ENCODE data around the gene CNOT2. TPM values are rescaled to one million over a fixed set of nuclear protein-coding genes. Genes with fewer than 3 reads are reported as not detected.
A peak's percentile ranks its signal among the peaks of the same experiment; 100 is the strongest.
"Not testable (repeated sequence)": the region's sequence is repeated elsewhere in the genome, so short reads cannot be mapped to it uniquely, and the experiment has no call there.

CNOT2 gene
- total RNA-seq, 2 experiments from 2014 or later = 93.3 to 95.3 TPM

GRCh38 chr12:70290116-70290515 is 46.9 kb downstream of the CNOT2 start:
- Mint-ChIP-seq H3K36me3 (peaks cover 60% of the 10 kb centered on the region), H3K4me1 (peaks cover 13% of the 10 kb centered on the region), H3K27ac (no peak overlapping the region), H3K27me3 (no peaks in the 10 kb centered on the region), H3K9me3 (no peaks in the 10 kb centered on the region), H3K4me3 (no peak overlapping the region)
- POLR2A ChIA-PET = no interaction called here
- ATAC-seq (ENCODE audit: low read depth) (no peak), DNase-seq (no peak)

- no peak for ATAC-seq (ENCODE audit: low read depth)
- Mint-ChIP-seq H3K27me3 (no peaks in the 10 kb centered on the region), H3K36me3 (peaks cover 53% of the 10 kb centered on the region), H3K4me3 (no peak overlapping the region), H3K4me1 (peaks cover 10% of the 10 kb centered on the region), H3K9me3 (no peaks in the 10 kb centered on the region), H3K27ac (no peak overlapping the region)
- DNase-seq = no peak
- POLR2A ChIA-PET = no interaction called here
Measured at GRCh38 chr12:70292017-70292776, 49.0 kb downstream of the CNOT2 start.

GRCh38 chr12:70304684-70305555 is 61.7 kb downstream of the CNOT2 start:
- H3K4me3 Mint-ChIP-seq; ATAC-seq (ENCODE audit: low read depth); H3K9me3 Mint-ChIP-seq; H3K27me3 Mint-ChIP-seq; H3K4me1 Mint-ChIP-seq; POLR2A ChIA-PET; H3K27ac Mint-ChIP-seq: not testable (repeated sequence)
- H3K36me3 Mint-ChIP-seq = peaks cover 48% of the 10 kb centered on the region
- peak; percentile 30 for DNase-seq

DNA sequence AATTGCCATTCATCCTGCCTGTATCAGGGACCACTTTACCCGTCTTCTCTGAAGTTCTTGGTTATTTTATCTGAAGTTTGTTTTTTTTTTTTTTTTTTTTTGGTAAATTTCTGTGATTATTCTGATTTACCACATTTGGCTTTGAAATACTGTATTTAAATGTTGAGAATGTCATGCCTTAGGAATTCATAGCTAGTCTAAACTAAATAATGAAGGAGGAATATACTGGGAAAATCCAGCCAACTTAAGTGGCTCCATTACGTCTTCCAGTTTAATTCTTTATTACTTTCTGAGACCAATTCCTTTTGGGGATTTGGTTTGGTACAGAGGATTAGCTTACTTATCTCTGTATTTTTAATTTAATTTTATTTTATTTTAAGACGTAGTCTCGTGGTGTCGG is 62.6 kb downstream of the CNOT2 start:
- Mint-ChIP-seq H3K4me1 (peaks cover 4% of the 10 kb centered on the region), H3K4me3 (no peak overlapping the region), H3K27ac (no peak overlapping the region), H3K9me3 (peaks cover 8% of the 10 kb centered on the region), H3K27me3 (no peaks in the 10 kb centered on the region), H3K36me3 (peaks cover 46% of the 10 kb centered on the region)
- POLR2A ChIA-PET = no interaction called here
- ATAC-seq (ENCODE audit: low read depth) = no peak
- no peak for DNase-seq

- Mint-ChIP-seq H3K4me3 (no peak overlapping the region), H3K9me3 (peaks cover 4% of the 10 kb centered on the region), H3K4me1 (peaks cover 4% of the 10 kb centered on the region), H3K27me3 (no peaks in the 10 kb centered on the region), H3K27ac (no peak overlapping the region), H3K36me3 (peaks cover 37% of the 10 kb centered on the region)
- POLR2A ChIA-PET = no interaction called here
- ATAC-seq (ENCODE audit: low read depth) (no peak), DNase-seq (no peak)
Measured at GRCh38 chr12:70306676-70307075, 63.4 kb downstream of the CNOT2 start.

- DNase-seq (no peak), ATAC-seq (ENCODE audit: low read depth) (no peak)
- Mint-ChIP-seq H3K4me3 (no peak overlapping the region), H3K4me1 (peaks cover 4% of the 10 kb centered on the region), H3K36me3 (peaks cover 33% of the 10 kb centered on the region), H3K9me3 (peaks cover 2% of the 10 kb centered on the region), H3K27ac (no peak overlapping the region), H3K27me3 (no peaks in the 10 kb centered on the region)
- POLR2A ChIA-PET = no interaction called here
Measured at GRCh38 chr12:70307868-70308267, 64.6 kb downstream of the CNOT2 start.

DNA sequence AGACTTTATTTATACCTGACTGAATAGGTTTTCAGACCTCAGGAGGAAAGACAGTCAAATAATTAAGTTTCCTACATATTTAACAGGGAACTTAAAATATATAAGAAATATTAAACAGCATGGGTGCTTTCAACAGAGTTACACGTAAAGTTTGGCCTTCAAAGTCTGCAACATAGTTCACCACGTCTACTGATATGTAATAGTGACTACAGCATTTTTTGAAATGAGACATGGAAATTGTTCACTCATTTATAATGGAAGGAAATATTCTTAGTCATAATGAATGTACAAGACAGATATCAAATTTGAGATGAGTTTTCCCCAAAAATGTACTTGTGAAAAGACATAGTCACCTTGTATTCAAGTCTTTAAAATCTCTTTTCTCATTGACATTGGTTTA is 66.1 kb downstream of the CNOT2 start:
- DNase-seq (no peak), ATAC-seq (ENCODE audit: low read depth) (no peak)
- Mint-ChIP-seq H3K4me1 (peaks cover 8% of the 10 kb centered on the region), H3K27me3 (no peaks in the 10 kb centered on the region), H3K9me3 (no peaks in the 10 kb centered on the region), H3K4me3 (no peak overlapping the region), H3K36me3 (peaks cover 21% of the 10 kb centered on the region), H3K27ac (no peak overlapping the region)
- POLR2A ChIA-PET = no interaction called here

DNA sequence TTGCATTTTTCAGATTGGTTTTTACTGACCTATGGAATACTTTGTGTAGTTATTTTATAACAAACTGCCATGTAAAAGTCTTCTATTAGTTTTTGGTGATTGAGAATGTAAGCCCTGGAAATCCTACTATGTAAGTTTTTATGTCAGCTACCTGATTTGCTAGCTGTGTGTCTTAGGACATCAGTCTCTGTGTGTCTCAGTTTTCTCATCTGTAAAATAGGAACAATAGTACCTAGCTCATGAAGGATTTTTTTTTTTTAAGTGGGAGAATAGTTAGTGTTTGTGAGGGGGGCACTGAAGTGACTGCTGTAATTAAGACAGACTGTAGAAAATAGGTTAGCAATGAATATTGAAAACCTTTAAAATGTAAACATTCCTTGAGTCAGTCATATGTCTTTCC is 70.9 kb downstream of the CNOT2 start:
- H3K27me3 Mint-ChIP-seq = no peaks in the 10 kb centered on the region
- H3K9me3 Mint-ChIP-seq = no peaks in the 10 kb centered on the region
- POLR2A ChIA-PET = no interaction called here
- H3K36me3 Mint-ChIP-seq = peaks cover 11% of the 10 kb centered on the region
- peaks cover 14% of the 10 kb centered on the region for H3K4me1 Mint-ChIP-seq
- no peak overlapping the region for H3K27ac Mint-ChIP-seq
- ATAC-seq (ENCODE audit: low read depth) (no peak), DNase-seq (no peak)
- H3K4me3 Mint-ChIP-seq = no peak overlapping the region

DNA sequence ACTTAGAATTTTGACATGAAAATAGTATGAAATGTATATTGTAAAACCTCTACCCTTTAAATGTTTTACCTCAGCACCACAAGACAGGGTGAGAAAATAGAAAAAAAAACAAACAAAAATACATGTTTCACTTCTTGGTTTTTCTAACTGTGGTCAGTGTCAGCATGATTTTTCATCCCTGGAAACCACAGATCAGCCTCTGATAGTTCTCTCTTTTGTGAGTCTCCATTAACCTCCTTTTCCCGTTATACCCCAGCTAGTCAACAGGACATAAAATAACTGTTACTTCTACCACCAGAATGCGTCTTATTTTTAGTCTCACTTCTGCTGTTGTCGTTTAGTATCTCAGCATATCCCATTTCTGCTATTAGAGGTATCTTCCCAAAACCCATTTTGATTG is 74.5 kb downstream of the CNOT2 start:
- Mint-ChIP-seq H3K9me3 (no peaks in the 10 kb centered on the region), H3K36me3 (peaks cover 19% of the 10 kb centered on the region), H3K4me1 (peaks cover 14% of the 10 kb centered on the region), H3K4me3 (no peak overlapping the region), H3K27me3 (no peaks in the 10 kb centered on the region), H3K27ac (peak overlapping the region; percentile 34)
- peak; percentile 39 for ATAC-seq (ENCODE audit: low read depth)
- POLR2A ChIA-PET = no interaction called here
- no peak for DNase-seq

DNA sequence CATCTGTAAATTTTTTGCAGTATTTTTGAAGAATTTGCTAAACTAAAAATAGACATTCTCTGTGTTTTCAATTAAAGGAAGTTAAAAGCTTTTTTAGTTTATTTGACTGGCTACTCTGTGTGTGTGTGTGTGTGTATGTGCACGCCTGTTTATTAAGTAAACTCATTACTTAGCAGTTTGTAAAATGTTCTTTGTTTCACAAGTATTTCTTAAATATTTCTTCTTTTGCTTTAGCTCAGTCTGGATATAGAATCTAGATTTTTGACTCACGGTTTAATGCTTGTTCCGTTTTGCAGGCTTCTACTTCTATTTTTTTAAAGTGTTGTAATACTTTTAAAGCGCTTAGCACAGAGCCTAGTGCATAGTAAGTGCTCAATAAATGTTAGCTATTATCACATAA is 76.4 kb downstream of the CNOT2 start:
- ATAC-seq (ENCODE audit: low read depth) = no peak
- Mint-ChIP-seq H3K9me3 (no peaks in the 10 kb centered on the region), H3K27me3 (no peaks in the 10 kb centered on the region), H3K4me1 (peaks cover 10% of the 10 kb centered on the region), H3K27ac (no peak overlapping the region), H3K4me3 (no peak overlapping the region), H3K36me3 (peaks cover 23% of the 10 kb centered on the region)
- POLR2A ChIA-PET = no interaction called here
- no peak for DNase-seq

DNA sequence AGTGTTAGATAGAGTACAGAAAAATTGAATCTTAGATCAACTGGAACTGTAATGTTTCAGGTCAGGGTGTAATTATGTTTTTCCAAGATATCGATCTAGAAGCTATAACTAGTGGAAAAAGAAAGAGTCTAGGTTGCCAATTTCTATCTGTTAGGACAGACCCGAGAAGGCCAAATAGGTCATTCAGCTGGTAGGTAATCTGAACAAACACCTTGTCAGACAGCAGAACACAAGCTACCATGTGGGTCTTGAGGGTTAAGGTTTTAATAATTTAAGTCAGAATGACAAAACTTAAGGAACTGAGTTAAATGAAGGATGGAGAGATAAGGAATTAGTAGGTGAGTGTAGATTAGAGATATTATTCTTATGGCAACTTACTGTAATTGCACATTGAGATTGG is 78.0 kb downstream of the CNOT2 start:
- Mint-ChIP-seq H3K27ac (no peak overlapping the region), H3K36me3 (peaks cover 30% of the 10 kb centered on the region), H3K27me3 (no peaks in the 10 kb centered on the region), H3K4me1 (peaks cover 8% of the 10 kb centered on the region), H3K4me3 (no peak overlapping the region), H3K9me3 (no peaks in the 10 kb centered on the region)
- POLR2A ChIA-PET = no interaction called here
- ATAC-seq (ENCODE audit: low read depth) (no peak), DNase-seq (no peak)

GRCh38 chr12:70327541-70327940 is 84.3 kb downstream of the CNOT2 start:
- Mint-ChIP-seq H3K27me3 (no peaks in the 10 kb centered on the region), H3K9me3 (no peaks in the 10 kb centered on the region), H3K4me3 (no peak overlapping the region), H3K27ac (no peak overlapping the region), H3K4me1 (peaks cover 3% of the 10 kb centered on the region), H3K36me3 (peaks cover 50% of the 10 kb centered on the region)
- ATAC-seq (ENCODE audit: low read depth) (no peak), DNase-seq (no peak)
- POLR2A ChIA-PET = no interaction called here

DNA sequence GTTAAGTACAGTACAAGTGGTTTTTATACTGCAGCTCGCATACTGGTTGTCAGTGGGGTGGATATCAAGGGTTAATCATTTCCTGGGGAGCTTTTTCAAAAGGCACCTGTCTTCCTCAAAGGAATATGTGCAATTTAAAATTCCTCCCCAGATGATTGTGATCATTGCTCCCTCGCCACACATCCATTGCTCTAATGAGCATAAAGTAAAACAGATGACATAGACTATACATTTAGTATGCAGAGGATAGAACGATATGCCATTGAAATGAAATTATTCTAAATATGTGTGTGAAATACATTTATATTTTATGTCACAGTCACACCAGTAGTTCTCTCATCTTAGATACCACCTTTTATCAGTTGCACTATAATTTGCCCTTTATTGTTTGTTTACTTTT is 86.5 kb downstream of the CNOT2 start:
- no peaks in the 10 kb centered on the region for H3K9me3 Mint-ChIP-seq
- no peak overlapping the region for H3K27ac Mint-ChIP-seq
- no peak overlapping the region for H3K4me3 Mint-ChIP-seq
- ATAC-seq (ENCODE audit: low read depth) (no peak), DNase-seq (no peak)
- POLR2A ChIA-PET = no interaction called here
- H3K4me1 Mint-ChIP-seq = peaks cover 5% of the 10 kb centered on the region
- no peaks in the 10 kb centered on the region for H3K27me3 Mint-ChIP-seq
- H3K36me3 Mint-ChIP-seq = peaks cover 42% of the 10 kb centered on the region

GRCh38 chr12:70330158-70330557 is 86.9 kb downstream of the CNOT2 start:
- POLR2A ChIA-PET = no interaction called here
- H3K27ac Mint-ChIP-seq = no peak overlapping the region
- ATAC-seq (ENCODE audit: low read depth) = no peak
- no peak for DNase-seq
- H3K9me3 Mint-ChIP-seq = no peaks in the 10 kb centered on the region
- H3K27me3 Mint-ChIP-seq = no peaks in the 10 kb centered on the region
- peaks cover 41% of the 10 kb centered on the region for H3K36me3 Mint-ChIP-seq
- H3K4me3 Mint-ChIP-seq = no peak overlapping the region
- H3K4me1 Mint-ChIP-seq = peaks cover 5% of the 10 kb centered on the region
